LNCaP clone FGC (cell line): ENCODE results near the gene CFAP97D2.

Experiments used
- DNase-seq: peaks from one replicate; pipeline ENCODE4 v3.0.0-alpha.2; 2011; ENCODE audit warnings: low read depth
- H3K4me3 ChIP-seq: 2 replicates; pipeline ENCODE4 v1.5.1; 2011; ENCODE audit warnings: mild to moderate bottlenecking, low read depth, low read length, control low read depth
- TF ChIP-seq, protein P1 (sequence below): IDR thresholded peaks from 2 replicates; pipeline ENCODE4 v1.5.1; 2012; ENCODE audit warnings: mild to moderate bottlenecking; ENCODE audit not compliant: control insufficient read depth, insufficient read depth; ENCODE audit errors: extremely low read depth

CFAP97D2 gene

GRCh38 chr13:114134111-114134943 lies 44.7 kb upstream of the CFAP97D2 start:
- TF ChIP-seq, protein P1, sequence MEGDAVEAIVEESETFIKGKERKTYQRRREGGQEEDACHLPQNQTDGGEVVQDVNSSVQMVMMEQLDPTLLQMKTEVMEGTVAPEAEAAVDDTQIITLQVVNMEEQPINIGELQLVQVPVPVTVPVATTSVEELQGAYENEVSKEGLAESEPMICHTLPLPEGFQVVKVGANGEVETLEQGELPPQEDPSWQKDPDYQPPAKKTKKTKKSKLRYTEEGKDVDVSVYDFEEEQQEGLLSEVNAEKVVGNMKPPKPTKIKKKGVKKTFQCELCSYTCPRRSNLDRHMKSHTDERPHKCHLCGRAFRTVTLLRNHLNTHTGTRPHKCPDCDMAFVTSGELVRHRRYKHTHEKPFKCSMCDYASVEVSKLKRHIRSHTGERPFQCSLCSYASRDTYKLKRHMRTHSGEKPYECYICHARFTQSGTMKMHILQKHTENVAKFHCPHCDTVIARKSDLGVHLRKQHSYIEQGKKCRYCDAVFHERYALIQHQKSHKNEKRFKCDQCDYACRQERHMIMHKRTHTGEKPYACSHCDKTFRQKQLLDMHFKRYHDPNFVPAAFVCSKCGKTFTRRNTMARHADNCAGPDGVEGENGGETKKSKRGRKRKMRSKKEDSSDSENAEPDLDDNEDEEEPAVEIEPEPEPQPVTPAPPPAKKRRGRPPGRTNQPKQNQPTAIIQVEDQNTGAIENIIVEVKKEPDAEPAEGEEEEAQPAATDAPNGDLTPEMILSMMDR: no peak
- no peak overlapping the region for H3K4me3 ChIP-seq
- DNase-seq: no peak

DNA sequence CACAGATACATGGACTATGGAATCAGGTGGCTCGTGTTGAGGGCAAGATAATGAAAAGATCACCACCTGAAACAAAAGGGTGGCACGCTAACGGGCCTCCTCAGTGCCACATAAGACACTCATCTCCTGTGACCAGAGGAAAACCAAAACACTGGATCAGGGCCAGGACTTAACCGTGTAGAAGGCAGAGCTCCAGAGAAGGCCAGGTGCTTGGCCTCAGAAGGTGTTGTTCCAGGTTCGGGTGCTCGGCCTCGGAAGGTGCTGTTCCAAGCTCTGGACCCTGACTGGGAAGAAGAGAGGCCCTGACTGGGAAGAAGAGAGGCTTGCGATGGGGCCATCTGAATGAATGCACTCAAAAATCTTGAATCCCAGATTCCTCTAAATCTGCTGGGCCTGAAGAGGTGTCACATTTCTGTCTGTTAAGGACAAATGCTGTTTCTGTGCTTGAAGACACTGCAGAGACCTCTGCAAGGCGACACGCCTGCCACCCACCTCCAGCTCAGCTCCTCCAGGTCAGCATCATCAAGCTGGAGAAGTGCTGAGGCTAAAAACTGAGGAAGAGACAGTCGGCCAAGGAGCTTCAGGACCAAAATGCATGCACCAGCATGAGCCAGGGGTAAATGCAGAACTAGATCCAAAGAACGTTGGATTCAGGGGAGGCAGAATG lies 44.0 kb upstream of the CFAP97D2 start:
- H3K4me3 ChIP-seq: no peak overlapping the region

GRCh38 chr13:114135731-114136171 lies 43.3 kb upstream of the CFAP97D2 start:
- DNase-seq: no peak
- H3K4me3 ChIP-seq: no peak overlapping the region
- TF ChIP-seq, protein P1: no peak

More for the DNA sequence above, 44.0 kb upstream of the CFAP97D2 start:
- TF ChIP-seq, protein P1: no peak
- DNase-seq: no peak

- DNase-seq: no peak
These were observed 42.5 kb upstream of the CFAP97D2 start for GRCh38 chr13:114136576-114136975.

DNA sequence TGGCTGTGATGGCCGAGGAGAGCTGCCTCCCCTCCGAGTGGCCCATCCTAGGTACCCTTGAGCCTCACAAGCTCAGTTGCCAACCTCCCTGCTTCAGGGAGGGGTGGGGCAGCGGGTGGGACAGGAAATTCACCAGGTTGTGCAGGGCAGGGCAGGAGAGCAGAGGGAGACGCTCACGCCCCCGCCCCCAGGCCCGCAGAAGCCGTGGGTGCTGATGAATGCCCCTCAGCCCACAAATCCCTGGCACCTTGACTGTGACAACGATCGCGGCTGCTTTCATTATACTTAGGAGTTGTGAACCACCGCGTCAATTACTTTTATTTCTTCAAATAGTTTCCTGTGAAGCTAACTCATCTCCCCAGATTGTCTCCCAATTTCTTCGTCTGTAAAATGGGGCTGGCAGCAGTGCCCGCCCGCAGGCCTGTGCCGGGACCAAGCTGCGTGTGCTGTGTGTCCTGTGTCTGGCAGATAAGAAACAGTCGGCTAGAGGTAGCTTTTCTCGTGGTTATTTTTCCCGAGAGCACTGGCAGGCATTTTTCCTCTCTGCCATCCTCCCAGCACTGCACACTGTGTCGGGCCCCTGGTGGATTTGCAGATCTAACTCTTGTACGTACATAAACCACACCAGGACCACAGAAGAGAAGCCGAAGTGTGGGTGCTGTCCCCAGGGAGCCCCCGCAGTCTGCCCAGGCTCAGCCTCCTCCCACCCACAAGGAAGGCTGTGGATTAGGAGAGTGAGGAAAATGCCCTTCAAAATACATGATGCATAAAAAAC lies 38.7 kb upstream of the CFAP97D2 start:
- TF ChIP-seq, protein P1: no peak
- H3K4me3 ChIP-seq: no peak overlapping the region
- DNase-seq: no peak

More at GRCh38 chr13:114136576-114136975, 42.5 kb upstream of the CFAP97D2 start:
- TF ChIP-seq, protein P1: no peak
- H3K4me3 ChIP-seq: no peak overlapping the region

- DNase-seq: no peak
- TF ChIP-seq, protein P1: no peak
- no peak overlapping the region for H3K4me3 ChIP-seq
These were observed 38.2 kb upstream of the CFAP97D2 start for GRCh38 chr13:114140906-114141250.
